ENCODE data around the gene UBR1.
"Not testable (repeated sequence)": the region's sequence is repeated elsewhere in the genome, so short reads cannot be mapped to it uniquely, and the experiment has no call there.

UBR1 gene

DNA sequence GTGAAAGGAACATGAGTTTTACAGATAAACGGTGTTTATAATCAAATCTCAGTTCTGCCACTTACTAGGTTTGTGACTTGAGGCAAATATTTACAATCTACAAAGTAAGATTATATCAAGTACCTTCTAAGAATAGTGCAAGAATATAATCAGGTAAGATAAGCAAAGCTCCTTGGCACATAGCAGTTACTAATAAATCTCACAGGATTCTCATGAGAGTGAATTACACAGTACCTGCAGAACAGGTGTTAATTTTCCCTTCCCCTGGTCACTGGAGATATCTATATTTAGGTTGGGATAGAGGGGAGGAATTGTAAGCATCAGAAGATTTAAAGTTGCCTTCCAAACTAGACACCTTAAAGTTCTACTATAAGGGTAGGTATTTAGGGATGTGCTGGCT is 53.0 kb downstream of the UBR1 start:
- DNase-seq (ENCODE audit: low spot score), result no peak

DNA sequence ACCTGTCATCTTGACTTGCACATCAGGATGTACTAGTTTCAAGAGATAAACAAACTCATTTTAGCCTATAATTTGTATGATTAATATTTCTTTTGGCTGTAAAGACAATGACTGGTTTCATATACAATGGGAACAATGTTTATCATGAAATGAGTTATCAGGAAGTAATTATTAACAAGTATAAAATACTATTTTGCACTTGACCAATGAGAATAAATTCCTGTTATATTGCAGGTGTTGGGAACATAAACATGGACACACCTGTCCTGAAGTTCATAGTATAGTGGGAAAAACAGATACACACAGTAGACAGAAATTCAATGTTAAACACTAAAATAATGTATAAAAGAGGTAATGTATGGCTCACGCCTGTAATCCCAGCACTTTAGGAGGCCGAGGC is 56.9 kb downstream of the UBR1 start:
- no peak for DNase-seq (ENCODE audit: low spot score)

DNA sequence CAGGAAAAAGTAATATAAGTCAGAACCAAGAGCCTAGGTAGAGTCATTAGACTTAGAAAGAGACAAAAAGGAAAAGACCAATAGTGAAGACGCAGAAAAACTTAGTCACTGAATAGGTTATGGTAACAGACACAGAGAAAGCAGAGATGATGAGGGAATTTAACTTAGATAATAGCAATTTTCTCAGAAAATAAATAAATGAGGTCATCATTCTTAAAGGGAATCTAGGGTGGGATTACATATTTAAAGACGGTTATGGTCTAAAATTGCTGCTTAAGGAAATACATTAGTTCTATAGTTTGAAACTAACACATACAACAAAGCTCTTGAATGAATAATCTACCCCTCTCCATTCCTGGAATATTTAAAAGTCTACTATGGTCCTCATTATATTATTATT is 59.4 kb downstream of the UBR1 start:
- DNase-seq (ENCODE audit: low spot score), result no peak

DNA sequence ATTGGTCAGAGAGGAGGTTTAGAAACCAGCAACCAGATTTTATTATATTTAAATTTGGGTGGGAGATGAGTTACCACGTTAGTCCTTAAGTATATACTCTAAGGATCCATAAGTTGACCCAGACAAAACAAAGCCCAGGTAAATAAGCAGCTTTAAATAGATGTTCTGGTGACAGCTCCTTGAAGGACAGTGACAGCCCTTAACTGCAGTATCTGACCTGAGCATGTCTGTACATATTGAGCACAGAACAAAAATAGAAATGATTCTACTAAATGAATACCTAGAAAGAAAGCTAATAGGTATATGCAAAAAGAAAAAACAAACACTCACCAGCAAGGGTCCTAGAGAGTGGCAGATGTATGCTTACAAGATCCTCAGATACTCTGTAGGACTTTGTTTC is 63.0 kb downstream of the UBR1 start:
- DNase-seq (ENCODE audit: low spot score), result no peak

DNA sequence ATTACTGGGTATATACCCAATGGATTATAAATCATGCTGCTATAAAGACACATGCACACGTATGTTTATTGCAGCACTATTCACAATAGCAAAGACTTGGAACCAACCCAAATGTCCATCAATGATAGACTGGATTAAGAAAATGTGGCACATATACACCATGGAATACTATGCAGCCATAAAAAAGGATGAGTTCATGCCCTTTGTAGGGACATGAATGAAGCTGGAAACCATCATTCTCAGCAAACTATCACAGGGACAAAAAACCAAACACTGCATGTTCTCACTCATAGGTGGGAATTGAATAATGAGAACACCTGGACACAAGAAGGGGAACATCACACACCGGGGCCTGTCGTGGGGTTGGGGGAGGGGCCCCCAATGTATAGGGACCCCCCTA is 64.8 kb downstream of the UBR1 start:
- DNase-seq (ENCODE audit: low spot score), result not testable (repeated sequence)

DNA sequence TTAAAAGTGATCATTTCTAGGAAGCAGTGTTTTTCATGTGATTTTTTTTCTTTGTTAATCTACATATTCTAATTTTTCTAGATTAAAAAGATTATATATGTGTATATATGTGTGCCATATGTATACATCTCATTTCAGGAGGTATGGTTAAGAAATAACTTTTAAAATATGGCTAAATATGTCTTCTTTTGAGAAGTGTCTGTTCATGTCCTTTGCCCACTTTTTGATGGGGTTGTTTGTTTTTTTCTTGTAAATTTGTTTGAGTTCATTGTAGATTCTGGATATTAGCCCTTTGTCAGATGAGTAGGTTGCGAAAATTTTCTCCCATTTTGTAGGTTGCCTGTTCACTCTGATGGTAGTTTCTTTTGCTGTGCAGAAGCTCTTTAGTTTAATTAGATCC is 70.6 kb downstream of the UBR1 start:
- not testable (repeated sequence) for DNase-seq (ENCODE audit: low spot score)

DNA sequence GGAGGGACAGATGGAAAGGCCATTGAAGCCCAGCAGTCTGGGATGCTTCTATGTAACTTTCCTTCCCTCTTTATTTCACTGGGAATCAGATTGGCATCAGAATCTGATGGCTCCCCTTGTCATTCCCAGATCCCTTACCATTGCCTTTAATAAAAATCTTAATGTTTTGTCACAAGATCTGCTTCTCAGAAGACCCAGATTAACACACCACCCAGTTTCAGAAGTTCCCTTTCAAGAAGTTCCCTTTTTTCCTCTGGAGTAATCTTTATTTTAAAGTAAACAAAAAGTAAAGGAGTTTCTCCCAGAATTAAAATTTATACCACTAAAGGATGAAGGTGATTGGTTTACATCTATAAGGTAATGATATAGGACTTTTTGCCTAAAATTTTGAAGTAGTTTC is 76.4 kb downstream of the UBR1 start:
- DNase-seq (ENCODE audit: low spot score), result no peak

DNA sequence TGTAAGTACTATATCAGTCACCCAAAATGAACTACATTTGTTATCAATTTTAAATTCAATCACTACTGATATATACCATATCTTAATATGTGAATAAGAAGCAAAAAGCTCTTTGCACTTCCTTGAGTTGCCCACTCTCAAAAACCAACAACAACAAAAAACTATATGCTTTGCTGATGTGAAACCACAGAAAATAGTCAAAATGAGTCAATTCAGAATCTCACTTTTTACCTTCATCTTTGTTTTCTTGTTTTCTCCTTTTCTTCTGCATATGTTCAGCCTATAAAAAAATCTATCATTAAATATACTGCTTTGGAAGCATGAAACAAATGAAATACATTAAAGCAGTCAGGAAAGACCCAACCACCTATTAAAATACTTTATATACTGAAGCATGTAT is 80.7 kb downstream of the UBR1 start:
- DNase-seq (ENCODE audit: low spot score), result no peak

DNA sequence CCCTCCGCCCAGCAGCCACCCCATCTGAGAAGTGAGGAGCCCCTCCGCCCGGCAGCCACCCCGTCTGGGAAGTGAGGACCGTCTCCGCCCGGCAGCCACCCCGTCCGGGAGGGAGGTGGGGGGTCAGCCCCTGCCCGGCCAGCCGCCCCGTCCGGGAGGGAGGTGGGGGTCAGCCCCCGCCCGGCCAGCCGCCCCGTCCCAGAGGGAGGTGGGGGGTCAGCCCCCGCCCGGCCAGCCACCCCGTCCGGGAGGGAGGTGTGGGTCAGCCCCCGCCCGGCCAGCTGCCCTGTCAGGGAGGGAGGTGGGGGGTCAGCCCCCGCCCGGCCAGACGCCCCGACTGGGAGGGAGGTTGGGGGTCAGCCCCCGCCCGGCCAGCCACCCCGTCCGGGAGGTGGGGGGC is 91.2 kb downstream of the UBR1 start:
- DNase-seq (ENCODE audit: low spot score), result not testable (repeated sequence)

DNA sequence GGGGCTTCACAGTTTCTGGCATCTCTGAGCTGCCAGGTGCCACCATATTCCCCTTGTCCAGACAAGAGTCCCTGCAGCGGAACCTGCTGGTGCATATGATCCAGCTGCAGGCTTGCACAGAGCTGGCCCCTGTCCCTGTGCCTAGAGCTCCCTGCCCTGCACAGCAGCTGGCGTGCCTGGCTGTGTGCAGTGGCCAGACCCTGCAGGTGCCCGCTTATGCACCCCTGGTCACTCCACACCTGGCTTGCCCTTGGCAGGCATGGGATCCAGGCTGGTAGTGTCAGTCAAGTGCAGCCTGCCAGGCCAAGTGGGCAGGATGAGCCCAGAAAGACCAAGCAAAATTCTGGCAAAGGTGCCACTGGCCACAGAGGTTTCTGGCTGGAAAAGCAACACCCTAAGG is 96.6 kb downstream of the UBR1 start:
- no peak for DNase-seq (ENCODE audit: low spot score)

DNA sequence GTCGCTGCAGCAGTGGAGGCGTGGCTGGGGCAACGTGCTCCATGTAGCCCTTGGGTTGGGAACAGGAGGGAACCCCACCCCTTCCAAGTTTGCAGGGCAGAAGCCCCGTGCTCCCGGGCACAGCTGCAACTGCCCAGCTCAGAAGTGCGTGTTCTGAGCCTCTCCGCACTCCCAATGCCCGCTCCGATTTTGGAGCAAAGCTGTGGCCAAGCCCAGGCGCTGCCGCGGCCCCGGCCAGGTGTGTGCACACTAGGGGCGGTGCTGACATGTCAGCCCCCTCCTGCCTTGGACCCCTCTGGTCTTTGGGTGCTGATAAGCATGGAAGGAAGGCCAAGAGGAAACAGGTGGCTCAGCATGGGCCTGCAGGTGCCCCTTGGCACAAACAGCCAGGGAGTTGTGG is 97.7 kb downstream of the UBR1 start:
- DNase-seq (ENCODE audit: low spot score), result no peak

DNA sequence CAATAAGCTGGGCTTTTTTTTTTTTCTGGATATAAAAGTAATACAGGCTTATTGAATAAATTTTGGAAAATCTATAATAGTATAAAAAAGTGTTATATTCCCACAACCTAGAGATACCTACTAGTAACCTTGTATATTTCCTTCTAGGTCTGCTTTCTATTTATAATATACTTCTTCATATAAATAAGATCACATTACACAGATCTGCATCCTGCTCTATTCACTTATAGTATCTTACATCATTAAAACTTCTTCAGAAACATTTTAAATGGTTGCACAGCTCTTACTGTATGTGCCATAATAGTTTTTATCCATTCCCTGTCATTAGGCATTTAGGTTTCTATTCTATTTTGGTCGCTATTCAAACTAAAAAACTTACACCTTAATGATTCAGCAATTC is 98.3 kb downstream of the UBR1 start:
- DNase-seq (ENCODE audit: low spot score), result no peak

DNA sequence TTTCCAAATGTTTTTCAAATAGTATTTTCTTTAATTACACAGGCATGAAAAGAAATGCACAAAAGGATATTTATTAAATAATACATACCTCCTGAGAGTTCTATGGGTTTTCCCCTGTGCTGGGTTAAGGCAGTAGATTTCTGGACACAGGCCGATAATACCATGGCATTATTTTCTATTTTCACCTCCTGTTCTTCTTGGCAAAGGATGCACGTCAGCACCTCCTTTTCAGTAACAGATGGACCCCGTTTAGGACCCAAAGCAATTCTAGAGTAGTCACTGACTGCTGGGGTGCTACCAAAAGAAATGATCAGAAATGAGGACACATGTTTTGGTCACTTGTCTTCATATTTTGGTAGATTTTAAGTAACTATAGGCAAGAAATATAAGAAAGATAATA is 98.8 kb downstream of the UBR1 start:
- no peak for DNase-seq (ENCODE audit: low spot score)

DNA sequence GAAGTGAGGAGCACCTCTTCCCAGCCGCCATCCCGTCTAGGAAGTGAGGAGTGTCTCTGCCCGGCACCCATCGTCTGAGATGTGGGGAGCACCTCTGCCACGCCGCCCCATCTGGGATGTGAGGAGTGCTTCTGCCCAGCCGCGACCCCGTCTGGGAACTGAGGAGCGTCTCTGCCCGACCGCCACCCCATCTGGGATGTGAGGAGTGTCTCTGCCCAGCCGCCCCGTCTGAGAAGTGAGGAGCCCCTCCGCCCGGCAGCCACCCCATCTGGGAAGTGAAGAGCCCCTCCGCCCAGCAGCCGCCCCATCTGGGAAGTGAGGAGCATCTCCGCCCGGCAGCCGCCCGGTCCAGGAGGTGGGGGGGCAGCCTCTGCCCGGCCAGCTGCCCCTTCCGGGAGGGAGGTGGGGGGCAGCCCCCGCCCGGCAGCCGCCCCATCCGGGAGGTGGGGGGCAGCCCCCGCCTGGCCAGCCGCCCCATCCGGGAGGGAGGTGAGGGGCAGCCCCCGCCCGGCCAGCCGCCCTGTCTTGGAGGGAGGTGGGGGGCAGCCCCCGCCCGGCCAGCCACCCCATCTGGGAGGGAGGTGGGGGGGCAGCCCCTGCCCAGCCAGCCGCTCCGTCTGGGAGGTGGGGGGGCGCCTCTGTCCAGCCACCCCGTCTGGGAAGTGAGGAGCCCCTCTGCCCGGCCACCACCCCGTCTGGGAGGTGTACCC is 100.8 kb downstream of the UBR1 start:
- not testable (repeated sequence) for DNase-seq (ENCODE audit: low spot score)

DNA sequence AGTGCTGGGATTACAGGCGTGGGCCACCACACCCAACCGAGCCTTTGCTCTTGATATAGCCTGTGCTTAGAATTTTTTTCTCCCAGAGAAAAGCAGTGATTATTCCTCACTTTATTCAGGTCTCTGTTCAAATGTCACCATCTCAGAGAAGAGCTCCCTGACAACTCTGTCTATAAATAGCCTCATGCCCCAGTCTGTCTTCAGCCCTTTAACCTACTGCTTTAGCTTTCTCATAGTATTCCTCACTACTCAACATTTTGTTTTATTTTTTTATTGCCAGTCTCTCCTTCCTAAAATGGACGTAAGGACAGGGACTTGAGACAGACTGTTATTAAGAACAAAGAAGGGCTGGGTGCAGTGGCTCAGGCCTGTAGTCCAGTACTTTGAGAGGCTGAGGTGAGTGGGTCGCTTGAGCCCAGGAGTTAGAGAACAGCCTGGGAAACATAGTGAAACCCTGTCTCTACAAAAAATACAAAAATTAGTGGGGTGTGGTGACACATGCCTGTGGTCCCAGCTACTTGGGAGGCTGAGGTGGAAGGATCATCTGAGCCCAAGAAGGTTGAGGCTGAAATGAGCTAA is 106.5 kb downstream of the UBR1 start:
- DNase-seq (ENCODE audit: low spot score), result no peak

DNA sequence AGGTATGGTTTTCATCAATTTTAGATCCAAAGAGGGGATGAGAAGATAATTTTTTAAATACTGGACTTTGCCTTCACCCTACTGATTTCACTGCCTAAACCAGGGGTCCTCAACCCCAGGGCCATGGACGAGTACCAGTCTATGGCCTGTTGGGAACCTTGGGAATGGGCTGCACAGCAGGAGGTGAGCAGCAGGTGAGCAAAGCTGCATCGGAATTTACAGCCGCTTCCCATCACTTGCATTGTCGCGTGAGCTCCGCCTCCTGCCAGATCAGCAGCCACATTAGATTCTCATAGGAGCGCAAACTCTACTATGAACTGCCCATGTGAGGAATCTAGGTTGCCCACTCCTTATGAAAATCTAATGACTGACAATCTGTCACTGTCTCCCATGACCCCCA is 109.0 kb downstream of the UBR1 start:
- no peak for DNase-seq (ENCODE audit: low spot score)

DNA sequence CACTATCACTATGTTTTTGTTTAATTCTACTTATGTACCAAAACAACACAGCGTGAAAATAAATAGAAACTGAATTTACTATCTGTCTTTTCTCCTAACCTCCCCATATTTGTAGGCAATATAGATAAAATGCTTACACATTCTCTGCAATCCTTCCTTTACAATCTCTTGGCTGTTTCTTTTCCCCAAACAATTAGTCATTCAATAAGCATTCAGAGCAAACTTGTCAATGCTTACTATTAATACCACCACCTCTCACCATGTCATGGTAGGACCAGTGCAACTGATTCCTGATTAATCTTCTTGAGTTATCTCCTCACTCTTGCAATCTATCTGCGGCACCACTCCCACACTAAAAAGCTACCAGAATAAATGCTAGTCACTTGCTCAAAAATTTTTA is 111.3 kb downstream of the UBR1 start:
- DNase-seq (ENCODE audit: low spot score), result no peak

DNA sequence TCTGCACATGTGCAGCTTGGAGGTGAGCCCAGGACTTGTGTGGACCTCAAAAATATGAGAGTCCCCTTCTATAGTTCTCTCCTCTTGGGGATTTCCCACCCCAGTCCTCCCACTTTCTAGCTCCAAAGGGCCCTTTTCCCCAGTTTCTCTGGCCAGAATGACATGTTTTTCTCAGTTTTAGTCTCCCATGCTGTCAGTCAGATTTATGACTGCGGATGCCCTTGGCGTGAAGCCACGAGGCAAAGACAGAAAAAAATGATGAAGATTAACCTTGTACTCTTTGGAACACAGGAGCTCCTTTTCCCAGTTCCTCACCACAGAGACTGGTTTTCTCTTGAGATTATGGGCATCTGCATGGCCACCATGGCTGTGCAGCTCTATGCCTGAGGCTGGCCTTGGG is 113.2 kb downstream of the UBR1 start:
- DNase-seq (ENCODE audit: low spot score), result no peak

DNA sequence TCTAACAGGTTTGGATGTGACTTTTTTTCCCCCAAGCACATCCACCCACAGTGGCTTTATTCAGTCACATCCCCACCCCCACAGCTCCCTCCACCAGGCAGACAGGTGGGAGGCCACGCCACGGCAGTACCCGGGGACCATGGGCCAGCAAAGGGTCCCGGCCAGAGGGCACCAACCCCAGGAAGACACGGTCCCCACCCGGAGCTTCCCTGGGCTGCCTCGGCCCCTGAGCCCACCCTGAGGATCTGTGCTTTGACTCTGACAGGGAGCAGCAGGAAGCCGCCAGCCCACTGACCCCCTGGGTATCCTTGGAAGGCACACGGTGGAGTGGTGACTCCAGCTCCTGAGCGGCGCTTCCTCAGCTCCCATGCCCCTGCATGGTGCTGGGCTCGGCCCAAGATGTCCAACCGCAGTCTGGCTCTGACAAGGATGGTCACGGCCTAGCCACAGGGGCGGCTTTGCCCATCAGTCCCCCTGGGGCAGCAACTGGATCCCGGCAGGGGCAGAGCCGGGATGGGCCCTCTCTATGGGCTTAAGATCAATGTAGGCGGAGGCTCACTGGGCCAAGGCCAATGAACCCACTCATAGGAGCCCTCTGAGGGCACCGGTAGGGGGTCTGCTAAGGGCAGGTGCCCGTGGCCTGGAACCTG is 119.0 kb downstream of the UBR1 start:
- no peak for DNase-seq (ENCODE audit: low spot score)

DNA sequence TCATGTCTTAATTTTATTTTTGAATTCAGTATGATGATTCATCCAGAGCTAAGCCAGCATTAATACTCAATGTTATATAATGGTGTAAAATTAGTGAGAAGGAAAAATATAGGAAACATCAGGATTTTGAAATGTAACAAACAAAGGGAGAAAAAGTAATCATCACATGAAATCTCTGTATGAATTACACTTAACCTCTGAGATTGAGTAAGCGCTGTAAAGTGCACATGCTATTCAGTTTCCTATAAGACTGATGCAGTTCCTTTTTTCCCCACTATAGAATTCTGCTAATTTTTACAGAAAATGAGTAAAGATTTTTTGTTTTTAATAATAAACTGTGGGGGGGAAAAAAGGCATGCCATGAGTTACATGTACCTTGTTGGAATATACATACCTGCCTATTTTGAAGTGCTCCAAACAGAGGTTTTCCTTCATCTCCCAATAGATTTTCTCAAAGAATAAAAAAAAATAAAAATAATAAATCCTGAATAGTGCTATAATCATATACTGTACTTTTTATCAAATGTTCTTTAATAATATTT is 121.3 kb downstream of the UBR1 start:
- DNase-seq (ENCODE audit: low spot score), result no peak

DNA sequence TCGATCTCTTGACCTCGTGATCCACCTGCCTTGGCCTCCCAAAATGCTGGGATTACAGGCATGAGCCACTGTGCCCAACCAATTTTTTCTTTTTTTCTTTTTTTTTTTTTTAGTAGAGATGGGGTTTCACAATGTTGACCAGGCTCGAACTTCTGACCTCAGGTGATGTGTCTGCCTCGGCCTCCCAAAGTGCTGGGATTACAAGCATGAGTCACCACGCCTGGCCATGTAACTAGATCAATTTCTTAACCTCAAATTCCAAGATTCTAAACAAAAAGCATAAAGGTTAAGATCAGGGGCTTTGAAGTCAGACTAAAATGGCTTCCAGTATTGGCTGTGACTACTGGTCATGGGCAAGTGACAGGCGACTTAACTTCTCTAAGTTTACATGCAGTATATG is 126.7 kb downstream of the UBR1 start:
- not testable (repeated sequence) for DNase-seq (ENCODE audit: low spot score)

DNA sequence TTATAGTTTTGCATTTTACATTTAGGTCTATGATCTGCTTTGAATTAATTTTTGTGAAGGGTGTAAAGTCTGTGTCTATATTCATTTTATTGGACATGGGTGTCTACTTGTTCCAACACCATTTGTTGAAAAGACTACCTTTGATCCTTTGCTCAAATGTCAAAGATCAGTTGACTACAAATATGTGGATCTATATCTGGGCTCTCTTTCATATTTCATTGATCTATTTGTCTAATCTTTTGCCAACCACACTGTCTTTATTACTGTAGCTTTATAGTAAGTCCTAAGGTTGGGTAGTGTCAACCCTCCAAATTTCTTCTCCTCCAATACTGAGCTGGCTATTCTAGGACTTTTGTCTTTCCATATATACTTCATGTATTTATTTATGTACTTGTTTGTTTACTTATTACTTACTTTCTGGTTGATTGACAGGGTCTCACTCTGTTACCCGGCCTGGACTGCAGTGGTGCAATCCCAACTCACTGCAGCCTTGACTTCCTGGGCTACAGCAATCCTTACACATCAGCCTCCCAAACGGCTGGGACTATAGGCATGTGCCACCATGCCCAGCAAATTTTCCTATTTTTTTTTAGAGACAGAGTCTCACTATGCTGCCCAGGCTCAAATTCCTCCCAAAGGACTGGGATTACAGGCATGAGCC is 131.5 kb downstream of the UBR1 start:
- DNase-seq (ENCODE audit: low spot score), result no peak

DNA sequence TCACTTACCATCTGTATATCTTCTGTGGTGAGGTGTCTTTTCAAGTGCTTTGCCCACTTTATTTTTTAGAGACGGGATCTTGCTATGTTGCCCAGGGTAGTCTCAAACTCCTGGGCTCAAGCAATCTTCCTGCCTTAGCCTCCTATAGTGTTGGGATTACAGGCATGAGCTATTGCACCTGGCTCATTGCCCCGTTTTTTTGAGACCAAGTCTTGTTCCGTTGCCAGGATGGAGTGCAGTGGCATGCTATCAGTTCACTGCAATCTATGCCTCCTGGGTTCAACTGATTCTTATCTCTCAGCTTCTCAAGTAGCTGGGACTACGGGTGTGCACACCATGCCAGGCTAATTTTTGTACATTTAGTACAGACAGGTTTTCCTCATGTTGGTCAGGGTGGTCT is 132.7 kb downstream of the UBR1 start:
- no peak for DNase-seq (ENCODE audit: low spot score)
